Left ventricle myocardium superior (tissue), 1 donor: ENCODE results near the gene FLCN. TPM values are rescaled to one million over a fixed set of nuclear protein-coding genes. Genes with fewer than 3 reads are reported as not detected.
"Not testable (repeated sequence)": the region's sequence is repeated elsewhere in the genome, so short reads cannot be mapped to it uniquely, and the experiment has no call there.

ENCODE experiments used
- ATAC-seq: fragments of 200-7000 bp; cut with Tn5 transposase; one replicate; pipeline ENCODE4 v1.9.1; 2020; ENCODE audit warnings: mild to moderate bottlenecking, moderate library complexity
- DNase-seq: peaks from one replicate; pipeline ENCODE4 v3.0.0-alpha.2; 2020
- intact Hi-C: fragments of 100-400 bp; cut with micrococcal nuclease; formaldehyde crosslinking; loops from one replicate; pipeline ENCODE4 v1.11.0; 2022
- total RNA-seq: library from RNA; stranded (reverse); fragmentation: NEBNext Ultra II Directional; extraction: Animal tissue kit (Norgen Biotek cat#: 25700); gene quantifications from one replicate; pipeline ENCODE4 v1.2.1, GENCODE V29; 2021
- donor health status: DM: no; HTN: yes; CAD: no; lungs with severe emphysema.

Gene FLCN
- total RNA-seq, 1 donor from 2014 or later, result 63.3 TPM

GRCh38 chr17:17191961-17192381 lies 45.0 kb downstream of the FLCN start:
- intact Hi-C loops, result no loop called here
- peak; percentile 38 for ATAC-seq
- no peak for DNase-seq

GRCh38 chr17:17191346-17191792 lies 45.6 kb downstream of the FLCN start:
- intact Hi-C loops, result no loop called here
- DNase-seq (peak; percentile 75), ATAC-seq (peak; percentile 82)

- ATAC-seq (peak; percentile 76), DNase-seq (no peak)
- intact Hi-C loops, result no loop called here
Measured at GRCh38 chr17:17190188-17190587, 46.8 kb downstream of the FLCN start.

- ATAC-seq (no peak), DNase-seq (no peak)
- intact Hi-C loops, result no loop called here
Measured at GRCh38 chr17:17189559-17189958, 47.4 kb downstream of the FLCN start.

GRCh38 chr17:17188586-17188985 lies 48.4 kb downstream of the FLCN start:
- DNase-seq (no peak), ATAC-seq (no peak)
- intact Hi-C loops, result no loop called here

GRCh38 chr17:17186551-17187505 lies 50.1 kb downstream of the FLCN start:
- no peak for ATAC-seq
- no peak for DNase-seq
- intact Hi-C loops, result no loop called here

- intact Hi-C loops, result no loop called here
- DNase-seq, result no peak
- no peak for ATAC-seq
Measured at GRCh38 chr17:17186051-17186450, 50.9 kb downstream of the FLCN start.

- ATAC-seq, result peak; percentile 68
- intact Hi-C loops, result not testable (repeated sequence)
- peak; percentile 65 for DNase-seq
Measured at GRCh38 chr17:17184985-17185757, 51.8 kb downstream of the FLCN start.

GRCh38 chr17:17183744-17184143 lies 53.2 kb downstream of the FLCN start:
- ATAC-seq, result peak; percentile 69
- intact Hi-C loops, result no loop called here
- DNase-seq, result no peak

- ATAC-seq, result no peak
- intact Hi-C loops, result no loop called here
Measured at GRCh38 chr17:17182598-17183136, 54.3 kb downstream of the FLCN start.

GRCh38 chr17:17181666-17182597 lies 55.0 kb downstream of the FLCN start:
- DNase-seq (no peak), ATAC-seq (no peak)
- intact Hi-C loops, result no loop called here

More at GRCh38 chr17:17182598-17183136, 54.3 kb downstream of the FLCN start:
- no peak for DNase-seq

GRCh38 chr17:17180741-17181525 lies 56.0 kb downstream of the FLCN start:
- peak; percentile 68 for DNase-seq
- intact Hi-C loops, result no loop called here

GRCh38 chr17:17180141-17180603 lies 56.8 kb downstream of the FLCN start:
- intact Hi-C loops, result no loop called here
- ATAC-seq (peak; percentile 82), DNase-seq (peak; percentile 72)

More at GRCh38 chr17:17180741-17181525, 56.0 kb downstream of the FLCN start:
- ATAC-seq, result peak; percentile 53

- no peak for DNase-seq
- ATAC-seq, result no peak
- intact Hi-C loops, result no loop called here
Measured at GRCh38 chr17:17179371-17179827, 57.6 kb downstream of the FLCN start.

- no peak for DNase-seq
- intact Hi-C loops, result no loop called here
Measured at GRCh38 chr17:17177176-17177575, 59.8 kb downstream of the FLCN start.

GRCh38 chr17:17176341-17176740 lies 60.6 kb downstream of the FLCN start:
- ATAC-seq (no peak), DNase-seq (no peak)
- intact Hi-C loops, result no loop called here

More at GRCh38 chr17:17177176-17177575, 59.8 kb downstream of the FLCN start:
- no peak for ATAC-seq

GRCh38 chr17:17175917-17176316 lies 61.1 kb downstream of the FLCN start:
- DNase-seq (no peak), ATAC-seq (no peak)
- intact Hi-C loops, result no loop called here

- no peak for ATAC-seq
- DNase-seq, result no peak
- intact Hi-C loops, result no loop called here
Measured at GRCh38 chr17:17175340-17175739, 61.6 kb downstream of the FLCN start.
